GM23338 (cell line): ENCODE results near the gene PPP2R2B. TPM values are rescaled to one million over a fixed set of nuclear protein-coding genes. Genes with fewer than 3 reads are reported as not detected.

Source experiments
- ATAC-seq: fragments of 200-7000 bp; cut with Tn5 transposase; 3 replicates; pipeline ENCODE4 v1.9.1; 2020
- DNase-seq: peaks from one replicate; pipeline ENCODE4 v3.0.0-alpha.2; 2015; ENCODE audit warnings: low spot score
- H2AFZ ChIP-seq: fragments of 200-600 bp; sonication (generic); 2 replicates; pipeline ENCODE4 v1.8.0; 2016; ENCODE audit warnings: antibody characterized with exemption, mild to moderate bottlenecking, moderate library complexity
- H3F3A ChIP-seq: fragments of 200-600 bp; sonication (generic); replicated peaks from 2 replicates; pipeline ENCODE4 v1.8.0; 2017; ENCODE audit warnings: antibody characterized with exemption, mixed run types, low read depth
- H3K27ac ChIP-seq: fragments of 200-600 bp; sonication (generic); 2 replicates; pipeline ENCODE4 v1.6.1; 2016; ENCODE audit warnings: low read depth
- H3K27me3 ChIP-seq: fragments of 200-600 bp; sonication (generic); 2 replicates; pipeline ENCODE4 v1.8.0; 2016; ENCODE audit warnings: mild to moderate bottlenecking, mixed run types, moderate library complexity; ENCODE audit not compliant: insufficient read depth
- H3K36me3 ChIP-seq: fragments of 200-600 bp; sonication (generic); 2 replicates; pipeline ENCODE4 v1.8.0; 2016; ENCODE audit warnings: mild to moderate bottlenecking; ENCODE audit not compliant: insufficient read depth
- H3K4me1 ChIP-seq: fragments of 200-600 bp; sonication (generic); 2 replicates; pipeline ENCODE4 v1.8.0; 2016; ENCODE audit warnings: mild to moderate bottlenecking, moderate library complexity; ENCODE audit not compliant: insufficient read depth
- H3K4me2 ChIP-seq: fragments of 200-600 bp; sonication (generic); 2 replicates; pipeline ENCODE4 v1.7.1; 2017; ENCODE audit warnings: mixed run types
- H3K4me3 ChIP-seq: fragments of 200-600 bp; sonication (generic); 2 replicates; pipeline ENCODE4 v1.6.1; 2016; ENCODE audit warnings: mixed run types
- H3K79me2 ChIP-seq: fragments of 200-600 bp; sonication (generic); replicated peaks from 2 replicates; pipeline ENCODE4 v1.8.0; 2017; ENCODE audit warnings: mild to moderate bottlenecking; ENCODE audit not compliant: insufficient read depth
- H3K9me2 ChIP-seq: fragments of 200-600 bp; sonication (generic); 2 replicates; pipeline ENCODE4 v1.8.0; 2017; ENCODE audit not compliant: insufficient read depth
- H4K20me1 ChIP-seq: fragments of 200-600 bp; sonication (generic); replicated peaks from 2 replicates; pipeline ENCODE4 v1.8.0; 2017; ENCODE audit warnings: mild to moderate bottlenecking; ENCODE audit not compliant: insufficient read depth
- H3K27ac Mint-ChIP-seq: 2 replicates; pipeline ENCODE4 v1.8.0; 2020; ENCODE audit warnings: inconsistent platforms, mild to moderate bottlenecking, moderate library complexity, mixed read lengths
- H3K27me3 Mint-ChIP-seq: 3 replicates; pipeline ENCODE4 v1.8.0; 2022; ENCODE audit warnings: low read depth, mild to moderate bottlenecking, moderate library complexity, mixed read lengths, inconsistent platforms; ENCODE audit not compliant: insufficient read depth, poor library complexity
- H3K36me3 Mint-ChIP-seq: 3 replicates; pipeline ENCODE4 v1.8.0; 2021; ENCODE audit warnings: low read depth, mild to moderate bottlenecking, inconsistent platforms, moderate library complexity, mixed read lengths
- H3K4me1 Mint-ChIP-seq: 3 replicates; pipeline ENCODE4 v1.8.0; 2020; ENCODE audit warnings: mild to moderate bottlenecking, inconsistent platforms, mixed read lengths
- H3K4me3 Mint-ChIP-seq: 3 replicates; pipeline ENCODE4 v1.8.0; 2021; ENCODE audit warnings: moderate library complexity, mild to moderate bottlenecking, inconsistent platforms, mixed read lengths
- H3K9me3 Mint-ChIP-seq: 3 replicates; pipeline ENCODE4 v1.8.0; 2020; ENCODE audit warnings: moderate library complexity, mild to moderate bottlenecking, inconsistent platforms, mixed read lengths
- CREB1 ChIP-seq: fragments of 250-450 bp; sonication (Bioruptor Pico); IDR thresholded peaks from 2 replicates; pipeline ENCODE4 v1.5.0; 2020; ENCODE audit warnings: low read depth, mild to moderate bottlenecking, moderate library complexity
- EZH2 ChIP-seq: fragments of 200-600 bp; sonication (generic); IDR thresholded peaks from one replicate; pipeline ENCODE4 v1.8.0; 2017; ENCODE audit warnings: antibody characterized with exemption, mild to moderate bottlenecking, low read depth; ENCODE audit not compliant: unreplicated experiment
- EZH2phosphoT487 ChIP-seq: fragments of 200-600 bp; sonication (generic); IDR thresholded peaks from one replicate; pipeline ENCODE4 v1.8.1; 2018; ENCODE audit warnings: antibody characterized with exemption; ENCODE audit not compliant: unreplicated experiment
- JUNB ChIP-seq: IDR thresholded peaks from one replicate; pipeline ENCODE4 v1.6.1; 2016; ENCODE audit warnings: antibody characterized with exemption; ENCODE audit not compliant: unreplicated experiment
- NANOG ChIP-seq: IDR thresholded peaks from 2 replicates; pipeline ENCODE4 v1.6.1; 2016; ENCODE audit warnings: antibody characterized with exemption, borderline replicate concordance
- POLR2AphosphoS5 ChIP-seq: IDR thresholded peaks from 2 replicates; pipeline ENCODE4 v1.6.1; 2016; ENCODE audit warnings: antibody characterized with exemption, low read depth
- STAT1 ChIP-seq: IDR thresholded peaks from one replicate; pipeline ENCODE4 v1.6.1; 2016; ENCODE audit warnings: antibody characterized with exemption; ENCODE audit not compliant: unreplicated experiment
- ZNF114 ChIP-seq: fragments of 250-450 bp; sonication (Bioruptor Pico); IDR thresholded peaks from 2 replicates; pipeline ENCODE4 v1.5.0; 2020; ENCODE audit warnings: mild to moderate bottlenecking, moderate library complexity
- ZNF331 ChIP-seq: fragments of 250-450 bp; sonication (Bioruptor Pico); IDR thresholded peaks from 2 replicates; pipeline ENCODE4 v1.5.0; 2020; ENCODE audit warnings: low read depth, mild to moderate bottlenecking, moderate library complexity
- polyA plus RNA-seq: library from polyadenylated mRNA; unstranded; fragments of >200 nt; fragmentation: Nextera tagmentation; extraction: Ambion mirVana; gene quantifications from 2 replicates; pipeline ENCODE4 v1.2.1, GENCODE V29; 2016
- total RNA-seq: library from RNA; depleted of rRNA; stranded (reverse); fragments of >200 nt; shearing (Covaris generic); gene quantifications from 2 replicates; pipeline ENCODE4 v1.2.3, GENCODE V29; 2014
- TF ChIP-seq, protein P1 (sequence below): fragments of 250-450 bp; sonication (Bioruptor Pico); IDR thresholded peaks from 2 replicates; pipeline ENCODE4 v1.5.0; 2020; ENCODE audit warnings: mild to moderate bottlenecking, moderate library complexity
- TF ChIP-seq, protein P2 (sequence below): IDR thresholded peaks from one replicate; pipeline ENCODE4 v1.6.1; 2018; ENCODE audit warnings: antibody characterized with exemption; ENCODE audit not compliant: unreplicated experiment
- TF ChIP-seq, protein P3 (sequence below): IDR thresholded peaks from 2 replicates; pipeline ENCODE4 v1.6.1; 2016; ENCODE audit warnings: antibody characterized with exemption
- TF ChIP-seq, protein P4 (sequence below), 2 experiments: fragments of 200-600 bp in 1 of 2; sonication (generic) in 1 of 2; conservative IDR thresholded peaks; 2 replicates each; pipeline versions ENCODE4 v1.5.1 to v1.6.1; 2016 to 2017; ENCODE audit warnings: antibody characterized with exemption in 2 of 2, low read depth in 2 of 2, mild to moderate bottlenecking in 2 of 2, moderate library complexity in 1 of 2

Gene PPP2R2B
- total and polyA plus RNA-seq, 2 experiments from 2014 or later, result 21.3 to 33.9 TPM

DNA sequence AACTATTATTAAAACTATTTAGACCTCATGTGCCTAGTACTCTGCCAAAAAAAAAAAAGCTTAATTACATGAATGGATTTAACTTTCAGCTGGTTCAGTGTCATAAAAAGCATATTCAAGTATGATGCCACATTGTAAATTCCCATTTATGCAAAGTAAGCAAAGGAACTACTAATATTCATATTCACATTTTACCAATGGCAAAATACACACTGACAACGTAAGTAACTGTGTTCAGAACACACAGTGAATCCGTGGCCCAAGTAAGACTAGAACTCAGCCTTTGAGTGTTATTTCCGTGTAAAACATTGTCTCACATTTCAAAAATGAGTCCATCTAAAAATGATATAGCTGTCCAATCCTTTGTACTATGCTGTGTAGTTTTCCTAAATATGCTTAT is 56.8 kb downstream of the PPP2R2B start:
- H3K4me3 ChIP-seq, result no peak overlapping the region
- no peak for DNase-seq
- no peak overlapping the region for H2AFZ ChIP-seq
- 0 out of 2 replicates have a peak, but pooled peaks cover 3% of the 10 kb centered on the region for H4K20me1 ChIP-seq
- Mint-ChIP-seq H3K4me1 (peaks cover 15% of the 10 kb centered on the region), H3K27ac (no peak overlapping the region), H3K4me3 (no peak overlapping the region), H3K9me3 (no peaks in the 10 kb centered on the region), H3K36me3 (no peaks in the 10 kb centered on the region), H3K27me3 (no peaks in the 10 kb centered on the region)
- H3K27ac ChIP-seq, result no peak overlapping the region
- H3F3A ChIP-seq, result 0 out of 2 replicates have a peak, but pooled peaks cover 3% of the 10 kb centered on the region
- no peak for ATAC-seq
- no peaks in the 10 kb centered on the region for H3K27me3 ChIP-seq
- H3K79me2 ChIP-seq, result no peaks in the 10 kb centered on the region
- no peaks in the 10 kb centered on the region for H3K9me2 ChIP-seq
- H3K4me2 ChIP-seq, result no peak overlapping the region
- TF ChIP-seq, protein P1, sequence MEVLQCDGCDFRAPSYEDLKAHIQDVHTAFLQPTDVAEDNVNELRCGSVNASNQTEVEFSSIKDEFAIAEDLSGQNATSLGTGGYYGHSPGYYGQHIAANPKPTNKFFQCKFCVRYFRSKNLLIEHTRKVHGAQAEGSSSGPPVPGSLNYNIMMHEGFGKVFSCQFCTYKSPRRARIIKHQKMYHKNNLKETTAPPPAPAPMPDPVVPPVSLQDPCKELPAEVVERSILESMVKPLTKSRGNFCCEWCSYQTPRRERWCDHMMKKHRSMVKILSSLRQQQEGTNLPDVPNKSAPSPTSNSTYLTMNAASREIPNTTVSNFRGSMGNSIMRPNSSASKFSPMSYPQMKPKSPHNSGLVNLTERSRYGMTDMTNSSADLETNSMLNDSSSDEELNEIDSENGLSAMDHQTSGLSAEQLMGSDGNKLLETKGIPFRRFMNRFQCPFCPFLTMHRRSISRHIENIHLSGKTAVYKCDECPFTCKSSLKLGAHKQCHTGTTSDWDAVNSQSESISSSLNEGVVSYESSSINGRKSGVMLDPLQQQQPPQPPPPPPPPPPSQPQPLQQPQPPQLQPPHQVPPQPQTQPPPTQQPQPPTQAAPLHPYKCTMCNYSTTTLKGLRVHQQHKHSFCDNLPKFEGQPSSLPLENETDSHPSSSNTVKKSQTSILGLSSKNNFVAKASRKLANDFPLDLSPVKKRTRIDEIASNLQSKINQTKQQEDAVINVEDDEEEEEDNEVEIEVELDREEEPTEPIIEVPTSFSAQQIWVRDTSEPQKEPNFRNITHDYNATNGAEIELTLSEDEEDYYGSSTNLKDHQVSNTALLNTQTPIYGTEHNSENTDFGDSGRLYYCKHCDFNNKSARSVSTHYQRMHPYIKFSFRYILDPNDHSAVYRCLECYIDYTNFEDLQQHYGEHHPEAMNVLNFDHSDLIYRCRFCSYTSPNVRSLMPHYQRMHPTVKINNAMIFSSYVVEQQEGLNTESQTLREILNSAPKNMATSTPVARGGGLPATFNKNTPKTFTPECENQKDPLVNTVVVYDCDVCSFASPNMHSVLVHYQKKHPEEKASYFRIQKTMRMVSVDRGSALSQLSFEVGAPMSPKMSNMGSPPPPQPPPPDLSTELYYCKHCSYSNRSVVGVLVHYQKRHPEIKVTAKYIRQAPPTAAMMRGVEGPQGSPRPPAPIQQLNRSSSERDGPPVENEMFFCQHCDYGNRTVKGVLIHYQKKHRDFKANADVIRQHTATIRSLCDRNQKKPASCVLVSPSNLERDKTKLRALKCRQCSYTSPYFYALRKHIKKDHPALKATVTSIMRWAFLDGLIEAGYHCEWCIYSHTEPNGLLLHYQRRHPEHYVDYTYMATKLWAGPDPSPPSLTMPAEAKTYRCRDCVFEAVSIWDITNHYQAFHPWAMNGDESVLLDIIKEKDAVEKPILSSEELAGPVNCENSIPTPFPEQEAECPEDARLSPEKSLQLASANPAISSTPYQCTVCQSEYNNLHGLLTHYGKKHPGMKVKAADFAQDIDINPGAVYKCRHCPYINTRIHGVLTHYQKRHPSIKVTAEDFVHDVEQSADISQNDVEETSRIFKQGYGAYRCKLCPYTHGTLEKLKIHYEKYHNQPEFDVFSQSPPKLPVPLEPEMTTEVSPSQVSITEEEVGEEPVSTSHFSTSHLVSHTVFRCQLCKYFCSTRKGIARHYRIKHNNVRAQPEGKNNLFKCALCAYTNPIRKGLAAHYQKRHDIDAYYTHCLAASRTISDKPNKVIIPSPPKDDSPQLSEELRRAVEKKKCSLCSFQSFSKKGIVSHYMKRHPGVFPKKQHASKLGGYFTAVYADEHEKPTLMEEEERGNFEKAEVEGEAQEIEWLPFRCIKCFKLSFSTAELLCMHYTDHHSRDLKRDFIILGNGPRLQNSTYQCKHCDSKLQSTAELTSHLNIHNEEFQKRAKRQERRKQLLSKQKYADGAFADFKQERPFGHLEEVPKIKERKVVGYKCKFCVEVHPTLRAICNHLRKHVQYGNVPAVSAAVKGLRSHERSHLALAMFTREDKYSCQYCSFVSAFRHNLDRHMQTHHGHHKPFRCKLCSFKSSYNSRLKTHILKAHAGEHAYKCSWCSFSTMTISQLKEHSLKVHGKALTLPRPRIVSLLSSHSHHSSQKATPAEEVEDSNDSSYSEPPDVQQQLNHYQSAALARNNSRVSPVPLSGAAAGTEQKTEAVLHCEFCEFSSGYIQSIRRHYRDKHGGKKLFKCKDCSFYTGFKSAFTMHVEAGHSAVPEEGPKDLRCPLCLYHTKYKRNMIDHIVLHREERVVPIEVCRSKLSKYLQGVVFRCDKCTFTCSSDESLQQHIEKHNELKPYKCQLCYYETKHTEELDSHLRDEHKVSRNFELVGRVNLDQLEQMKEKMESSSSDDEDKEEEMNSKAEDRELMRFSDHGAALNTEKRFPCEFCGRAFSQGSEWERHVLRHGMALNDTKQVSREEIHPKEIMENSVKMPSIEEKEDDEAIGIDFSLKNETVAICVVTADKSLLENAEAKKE, result no peak
- TF ChIP-seq JUNB (no peak), ZNF331 (CRISPR knock-in tag) (no peak), EZH2phosphoT487 (no peak), EZH2 (no peak), ZNF114 (CRISPR knock-in tag) (no peak), POLR2AphosphoS5 (no peak), CREB1 (no peak), STAT1 (no peak), NANOG (no peak)
- TF ChIP-seq, protein P2, sequence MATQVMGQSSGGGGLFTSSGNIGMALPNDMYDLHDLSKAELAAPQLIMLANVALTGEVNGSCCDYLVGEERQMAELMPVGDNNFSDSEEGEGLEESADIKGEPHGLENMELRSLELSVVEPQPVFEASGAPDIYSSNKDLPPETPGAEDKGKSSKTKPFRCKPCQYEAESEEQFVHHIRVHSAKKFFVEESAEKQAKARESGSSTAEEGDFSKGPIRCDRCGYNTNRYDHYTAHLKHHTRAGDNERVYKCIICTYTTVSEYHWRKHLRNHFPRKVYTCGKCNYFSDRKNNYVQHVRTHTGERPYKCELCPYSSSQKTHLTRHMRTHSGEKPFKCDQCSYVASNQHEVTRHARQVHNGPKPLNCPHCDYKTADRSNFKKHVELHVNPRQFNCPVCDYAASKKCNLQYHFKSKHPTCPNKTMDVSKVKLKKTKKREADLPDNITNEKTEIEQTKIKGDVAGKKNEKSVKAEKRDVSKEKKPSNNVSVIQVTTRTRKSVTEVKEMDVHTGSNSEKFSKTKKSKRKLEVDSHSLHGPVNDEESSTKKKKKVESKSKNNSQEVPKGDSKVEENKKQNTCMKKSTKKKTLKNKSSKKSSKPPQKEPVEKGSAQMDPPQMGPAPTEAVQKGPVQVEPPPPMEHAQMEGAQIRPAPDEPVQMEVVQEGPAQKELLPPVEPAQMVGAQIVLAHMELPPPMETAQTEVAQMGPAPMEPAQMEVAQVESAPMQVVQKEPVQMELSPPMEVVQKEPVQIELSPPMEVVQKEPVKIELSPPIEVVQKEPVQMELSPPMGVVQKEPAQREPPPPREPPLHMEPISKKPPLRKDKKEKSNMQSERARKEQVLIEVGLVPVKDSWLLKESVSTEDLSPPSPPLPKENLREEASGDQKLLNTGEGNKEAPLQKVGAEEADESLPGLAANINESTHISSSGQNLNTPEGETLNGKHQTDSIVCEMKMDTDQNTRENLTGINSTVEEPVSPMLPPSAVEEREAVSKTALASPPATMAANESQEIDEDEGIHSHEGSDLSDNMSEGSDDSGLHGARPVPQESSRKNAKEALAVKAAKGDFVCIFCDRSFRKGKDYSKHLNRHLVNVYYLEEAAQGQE, result no peak
- TF ChIP-seq, protein P3, sequence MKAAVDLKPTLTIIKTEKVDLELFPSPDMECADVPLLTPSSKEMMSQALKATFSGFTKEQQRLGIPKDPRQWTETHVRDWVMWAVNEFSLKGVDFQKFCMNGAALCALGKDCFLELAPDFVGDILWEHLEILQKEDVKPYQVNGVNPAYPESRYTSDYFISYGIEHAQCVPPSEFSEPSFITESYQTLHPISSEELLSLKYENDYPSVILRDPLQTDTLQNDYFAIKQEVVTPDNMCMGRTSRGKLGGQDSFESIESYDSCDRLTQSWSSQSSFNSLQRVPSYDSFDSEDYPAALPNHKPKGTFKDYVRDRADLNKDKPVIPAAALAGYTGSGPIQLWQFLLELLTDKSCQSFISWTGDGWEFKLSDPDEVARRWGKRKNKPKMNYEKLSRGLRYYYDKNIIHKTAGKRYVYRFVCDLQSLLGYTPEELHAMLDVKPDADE, result no peak
- TF ChIP-seq, protein P4, sequence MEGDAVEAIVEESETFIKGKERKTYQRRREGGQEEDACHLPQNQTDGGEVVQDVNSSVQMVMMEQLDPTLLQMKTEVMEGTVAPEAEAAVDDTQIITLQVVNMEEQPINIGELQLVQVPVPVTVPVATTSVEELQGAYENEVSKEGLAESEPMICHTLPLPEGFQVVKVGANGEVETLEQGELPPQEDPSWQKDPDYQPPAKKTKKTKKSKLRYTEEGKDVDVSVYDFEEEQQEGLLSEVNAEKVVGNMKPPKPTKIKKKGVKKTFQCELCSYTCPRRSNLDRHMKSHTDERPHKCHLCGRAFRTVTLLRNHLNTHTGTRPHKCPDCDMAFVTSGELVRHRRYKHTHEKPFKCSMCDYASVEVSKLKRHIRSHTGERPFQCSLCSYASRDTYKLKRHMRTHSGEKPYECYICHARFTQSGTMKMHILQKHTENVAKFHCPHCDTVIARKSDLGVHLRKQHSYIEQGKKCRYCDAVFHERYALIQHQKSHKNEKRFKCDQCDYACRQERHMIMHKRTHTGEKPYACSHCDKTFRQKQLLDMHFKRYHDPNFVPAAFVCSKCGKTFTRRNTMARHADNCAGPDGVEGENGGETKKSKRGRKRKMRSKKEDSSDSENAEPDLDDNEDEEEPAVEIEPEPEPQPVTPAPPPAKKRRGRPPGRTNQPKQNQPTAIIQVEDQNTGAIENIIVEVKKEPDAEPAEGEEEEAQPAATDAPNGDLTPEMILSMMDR (conservative IDR thresholded peaks at IDR 0.05; ENCODE audit: low read depth in 2 of 2), result no peak
- H3K36me3 ChIP-seq, result no peaks in the 10 kb centered on the region
- H3K4me1 ChIP-seq, result peaks cover 10% of the 10 kb centered on the region
